Right ventricle myocardium inferior (tissue), 1 donor: ENCODE results near the gene MS4A6A. TPM values are rescaled to one million over a fixed set of nuclear protein-coding genes. Genes with fewer than 3 reads are reported as not detected.
"Not testable (repeated sequence)": the region's sequence is repeated elsewhere in the genome, so short reads cannot be mapped to it uniquely, and the experiment has no call there.

ENCODE experiments used
- ATAC-seq: fragments of 200-7000 bp; cut with Tn5 transposase; one replicate; pipeline ENCODE4 v1.9.1; 2020; ENCODE audit warnings: mild to moderate bottlenecking, moderate library complexity
- DNase-seq: peaks from one replicate; pipeline ENCODE4 v3.0.0; 2021; ENCODE audit errors: missing footprints
- intact Hi-C: fragments of 100-400 bp; cut with DNase I; formaldehyde crosslinking; loops from one replicate; pipeline ENCODE4 v1.11.0; 2022
- long read RNA-seq: library from polyadenylated mRNA; unstranded; transcript quantifications from one replicate; pipeline ENCODE4 v2.0.0, GENCODE V29; 2021
- total RNA-seq: library from RNA; stranded (reverse); fragmentation: NEBNext Ultra II Directional; extraction: Animal tissue kit (Norgen Biotek cat#: 25700); gene quantifications from one replicate; pipeline ENCODE4 v1.2.1, GENCODE V29; 2021
- donor health status: DM: no; HTN: yes; CAD: no; lungs with severe emphysema.

MS4A6A gene
- 64.0 TPM for total RNA-seq
- long read RNA-seq, partial matches to known transcripts: 9 of 14 reads
- long read RNA-seq, other reads (novel, unspliced or antisense): 3 of 14 reads

- DNase-seq (no peak), ATAC-seq (peak; percentile 33)
- intact Hi-C loops: no loop called here
These were observed at the start of gene MS4A6A for GRCh38 chr11:60182541-60183330. TSS of gene MS4A6A (minus strand) at chr11:60183083. CDS start at chr11:60181727, 1,356 bp downstream.

- intact Hi-C loops: no loop called here
- ATAC-seq: no peak
- DNase-seq: no peak
These were observed 47.8 kb upstream of the MS4A6A start for GRCh38 chr11:60230681-60231080.

GRCh38 chr11:60222141-60222540 is 39.3 kb upstream of the MS4A6A start:
- no peak for DNase-seq
- intact Hi-C loops: no loop called here
- no peak for ATAC-seq

GRCh38 chr11:60221692-60222091 is 38.8 kb upstream of the MS4A6A start:
- ATAC-seq (no peak), DNase-seq (no peak)
- intact Hi-C loops: no loop called here

- no peak for ATAC-seq
- intact Hi-C loops: no loop called here
- no peak for DNase-seq
These were observed 38.3 kb upstream of the MS4A6A start for GRCh38 chr11:60221181-60221580.

GRCh38 chr11:60214386-60214785 is 31.5 kb upstream of the MS4A6A start:
- intact Hi-C loops: no loop called here
- DNase-seq (no peak), ATAC-seq (no peak)

GRCh38 chr11:60211206-60211605 is 28.3 kb upstream of the MS4A6A start:
- intact Hi-C loops: no loop called here
- DNase-seq (no peak), ATAC-seq (no peak)

GRCh38 chr11:60209977-60210376 is 27.1 kb upstream of the MS4A6A start:
- intact Hi-C loops: no loop called here
- ATAC-seq: no peak

GRCh38 chr11:60208951-60209350 is 26.1 kb upstream of the MS4A6A start:
- intact Hi-C loops: no loop called here
- ATAC-seq (no peak), DNase-seq (no peak)

More at GRCh38 chr11:60209977-60210376, 27.1 kb upstream of the MS4A6A start:
- DNase-seq: no peak

- DNase-seq (no peak), ATAC-seq (no peak)
- intact Hi-C loops: no loop called here
These were observed 25.4 kb upstream of the MS4A6A start for GRCh38 chr11:60208146-60208895.

GRCh38 chr11:60206616-60207015 is 23.7 kb upstream of the MS4A6A start:
- intact Hi-C loops: no loop called here
- ATAC-seq (no peak), DNase-seq (no peak)

GRCh38 chr11:60204922-60205321 is 22.0 kb upstream of the MS4A6A start:
- ATAC-seq: no peak
- intact Hi-C loops: no loop called here
- no peak for DNase-seq

- DNase-seq, intact Hi-C loops, ATAC-seq: not testable (repeated sequence)
These were observed 18.5 kb upstream of the MS4A6A start for GRCh38 chr11:60201334-60201733.

- intact Hi-C loops: no loop called here
- ATAC-seq: no peak
- no peak for DNase-seq
These were observed 14.6 kb upstream of the MS4A6A start for GRCh38 chr11:60197442-60197841.

GRCh38 chr11:60195923-60196368 is 13.1 kb upstream of the MS4A6A start:
- no peak for DNase-seq
- ATAC-seq: no peak
- intact Hi-C loops: no loop called here

GRCh38 chr11:60194511-60194910 is 11.6 kb upstream of the MS4A6A start:
- no peak for ATAC-seq
- no peak for DNase-seq
- intact Hi-C loops: loop anchor here (5.0 kb wide), 1 partner anchor 372 kb away; no protein-coding TSS in a partner anchor

GRCh38 chr11:60193687-60194433 is 11.0 kb upstream of the MS4A6A start:
- ATAC-seq (peak; percentile 63), DNase-seq (no peak)
- intact Hi-C loops: loop anchor here (5.0 kb wide), 1 partner anchor 372 kb away; no protein-coding TSS in a partner anchor

GRCh38 chr11:60192564-60192963 is 9.7 kb upstream of the MS4A6A start:
- not testable (repeated sequence) for DNase-seq, ATAC-seq
- intact Hi-C loops: loop anchor here (5.0 kb wide), 1 partner anchor 370 kb away; no protein-coding TSS in a partner anchor

GRCh38 chr11:60188481-60188880 is 5.6 kb upstream of the MS4A6A start:
- ATAC-seq: peak; percentile 20
- intact Hi-C loops, DNase-seq: not testable (repeated sequence)
